Duodenal mucosa (tissue), 2 donors: ENCODE measurements around the gene FASTK.

Source experiments
- H3K27ac ChIP-seq: one replicate; pipeline ENCODE4 v1.7.0; 2013; ENCODE audit warnings: low read depth, low read length
- H3K27me3 ChIP-seq, 2 donors: one replicate each; pipeline ENCODE4 v1.7.0; 2013; ENCODE audit warnings: low read length in 2 of 2, control low read depth in 1 of 2; ENCODE audit not compliant: insufficient read depth in 2 of 2, control insufficient read depth in 1 of 2
- H3K36me3 ChIP-seq, 2 donors: one replicate each; pipeline ENCODE4 v1.7.0; 2013; ENCODE audit warnings: low read length in 2 of 2, control low read depth in 1 of 2; ENCODE audit not compliant: insufficient read depth in 2 of 2, control insufficient read depth in 1 of 2
- H3K4me1 ChIP-seq, 2 donors: one replicate each; pipeline ENCODE4 v1.7.0; 2013; ENCODE audit warnings: low read length in 2 of 2, control low read depth in 1 of 2; ENCODE audit not compliant: insufficient read depth in 2 of 2, control insufficient read depth in 1 of 2
- H3K4me3 ChIP-seq, 2 donors: one replicate each; pipeline ENCODE4 v1.7.0; 2013; ENCODE audit warnings: low read length in 2 of 2, low read depth in 1 of 2
- H3K9ac ChIP-seq, 2 donors: one replicate each; pipeline ENCODE4 v1.7.0; 2013; ENCODE audit warnings: low read length in 2 of 2, low read depth in 1 of 2
- H3K9me3 ChIP-seq, 2 donors: one replicate each; pipeline ENCODE4 v1.7.0; 2013; ENCODE audit warnings: low read length in 2 of 2, control low read depth in 1 of 2; ENCODE audit not compliant: control insufficient read depth in 1 of 2

FASTK gene

GRCh38 chr7:151074817-151075661 is 5.6 kb downstream of the FASTK start:
- no peaks in the 10 kb centered on the region for H3K9me3 ChIP-seq
- no peaks in the 10 kb centered on the region for H3K27me3 ChIP-seq
- H3K27ac ChIP-seq, result no peak overlapping the region
- H3K9ac ChIP-seq, result no peak overlapping the region
- peaks cover 17 to 74% of the 10 kb centered on the region in 2 donors for H3K36me3 ChIP-seq
- no peak overlapping the region for H3K4me3 ChIP-seq
- H3K4me1 ChIP-seq, result peaks cover 15 to 23% of the 10 kb centered on the region in 2 donors

GRCh38 chr7:151073990-151074389 is 6.6 kb downstream of the FASTK start:
- H3K27ac ChIP-seq, result no peak overlapping the region
- H3K4me1 ChIP-seq, result peaks cover 6 to 12% of the 10 kb centered on the region in 2 donors
- no peaks in the 10 kb centered on the region for H3K9me3 ChIP-seq
- H3K36me3 ChIP-seq, result peaks cover 26 to 81% of the 10 kb centered on the region in 2 donors
- H3K9ac ChIP-seq, result no peak overlapping the region
- no peak overlapping the region for H3K4me3 ChIP-seq
- no peaks in the 10 kb centered on the region for H3K27me3 ChIP-seq

- no peaks in the 10 kb centered on the region for H3K4me1 ChIP-seq
- H3K9me3 ChIP-seq, result no peaks in the 10 kb centered on the region
- H3K36me3 ChIP-seq, result peaks cover 37 to 84% of the 10 kb centered on the region in 2 donors
- H3K27ac ChIP-seq, result no peak overlapping the region
- no peaks in the 10 kb centered on the region for H3K27me3 ChIP-seq
- H3K4me3 ChIP-seq, result no peak overlapping the region
- no peak overlapping the region for H3K9ac ChIP-seq
These were observed 9.4 kb downstream of the FASTK start for GRCh38 chr7:151071032-151071866.

DNA sequence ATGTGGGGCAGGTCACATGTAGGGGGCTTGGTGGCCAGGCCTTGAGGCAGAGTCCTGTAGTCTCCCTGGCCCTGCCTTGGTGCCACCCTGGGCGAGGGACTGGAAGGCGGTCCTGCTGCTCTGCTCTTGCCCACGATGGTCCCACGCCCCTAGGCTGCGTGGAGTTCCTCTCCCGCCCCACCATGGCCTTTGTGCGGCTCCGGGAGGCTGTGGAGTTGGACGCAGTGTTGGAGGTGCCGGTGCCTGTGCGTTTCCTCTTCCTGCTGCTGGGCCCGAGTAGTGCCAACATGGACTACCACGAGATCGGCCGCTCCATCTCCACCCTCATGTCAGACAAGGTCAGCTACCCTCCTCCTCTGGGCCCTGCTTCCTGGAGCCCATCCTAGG is 10.0 kb downstream of the FASTK start:
- no peak overlapping the region for H3K27ac ChIP-seq
- H3K9me3 ChIP-seq, result no peaks in the 10 kb centered on the region
- no peaks in the 10 kb centered on the region for H3K4me1 ChIP-seq
- H3K27me3 ChIP-seq, result no peaks in the 10 kb centered on the region
- H3K36me3 ChIP-seq, result peaks cover 37 to 84% of the 10 kb centered on the region in 2 donors
- no peak overlapping the region for H3K4me3 ChIP-seq
- no peak overlapping the region for H3K9ac ChIP-seq

GRCh38 chr7:151069841-151070573 is 10.6 kb downstream of the FASTK start:
- no peaks in the 10 kb centered on the region for H3K4me1 ChIP-seq
- H3K4me3 ChIP-seq, result no peak overlapping the region
- H3K36me3 ChIP-seq, result peaks cover 37 to 84% of the 10 kb centered on the region in 2 donors
- no peak overlapping the region for H3K27ac ChIP-seq
- H3K27me3 ChIP-seq, result no peaks in the 10 kb centered on the region
- no peaks in the 10 kb centered on the region for H3K9me3 ChIP-seq
- no peak overlapping the region for H3K9ac ChIP-seq

- Histone ChIP-seq H3K4me3 (no peak overlapping the region), H3K9me3 (no peaks in the 10 kb centered on the region), H3K27me3 (no peaks in the 10 kb centered on the region), H3K27ac (no peak overlapping the region), H3K9ac (no peak overlapping the region), H3K36me3 (peaks cover 34 to 76% of the 10 kb centered on the region in 2 donors), H3K4me1 (no peaks in the 10 kb centered on the region)
These were observed 12.4 kb downstream of the FASTK start for GRCh38 chr7:151068069-151068773.

DNA sequence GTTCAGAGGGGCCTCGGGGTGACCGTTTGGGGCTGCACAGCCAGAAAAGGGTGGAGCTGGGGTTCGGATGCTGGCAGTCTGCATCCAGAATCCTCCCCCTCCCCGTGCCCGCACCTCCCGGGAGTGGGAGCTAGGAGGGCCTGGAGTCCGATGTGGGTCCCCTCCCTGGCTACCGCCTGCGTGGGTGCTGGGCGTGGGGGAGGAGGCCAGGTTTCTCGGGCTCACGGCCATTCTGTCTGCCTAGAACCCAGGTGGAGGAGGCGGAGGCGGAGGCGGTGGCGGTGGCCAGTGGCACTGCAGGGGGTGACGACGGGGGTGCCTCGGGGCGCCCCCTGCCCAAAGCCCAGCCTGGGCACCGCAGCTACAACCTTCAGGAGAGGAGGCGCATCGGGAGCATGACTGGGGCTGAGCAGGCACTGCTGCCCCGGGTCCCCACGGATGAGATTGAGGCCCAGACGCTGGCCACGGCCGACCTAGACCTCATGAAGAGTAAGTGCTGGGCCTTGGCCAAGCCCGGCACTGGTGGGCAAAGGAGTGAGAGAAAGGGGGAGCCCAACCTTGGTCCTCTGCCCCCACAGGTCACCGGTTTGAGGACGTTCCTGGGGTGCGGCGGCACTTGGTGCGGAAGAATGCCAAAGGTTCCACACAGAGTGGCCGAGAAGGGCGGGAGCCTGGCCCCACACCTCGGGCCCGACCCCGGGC is 14.2 kb downstream of the FASTK start:
- peaks cover 4 to 8% of the 10 kb centered on the region in 2 donors for H3K4me1 ChIP-seq
- H3K9ac ChIP-seq, result no peak overlapping the region
- H3K36me3 ChIP-seq, result peaks cover 34 to 63% of the 10 kb centered on the region in 2 donors
- H3K4me3 ChIP-seq, result no peak overlapping the region
- no peaks in the 10 kb centered on the region for H3K9me3 ChIP-seq
- H3K27me3 ChIP-seq, result no peaks in the 10 kb centered on the region
- H3K27ac ChIP-seq, result no peak overlapping the region

DNA sequence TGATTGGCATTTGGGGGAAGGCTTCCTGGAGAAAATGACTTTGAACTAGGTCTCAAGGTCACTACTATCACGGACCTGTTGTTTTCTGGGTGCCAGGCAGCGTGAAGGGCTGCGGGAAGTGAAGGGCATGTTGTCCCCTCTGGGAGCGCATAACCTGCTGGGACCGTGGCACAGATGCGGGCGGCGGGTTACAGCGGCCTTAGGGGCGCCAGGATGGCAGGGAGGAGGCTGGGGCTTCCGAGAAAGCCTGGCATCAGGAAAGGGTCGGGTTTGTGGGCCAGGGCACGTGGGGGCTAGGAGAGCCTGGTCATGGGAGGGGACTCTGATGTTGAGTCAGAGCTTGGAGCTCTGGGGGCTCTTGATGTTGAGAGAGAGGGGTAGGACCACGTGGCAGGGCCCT is 15.1 kb downstream of the FASTK start:
- H3K9me3 ChIP-seq, result no peaks in the 10 kb centered on the region
- no peak overlapping the region for H3K27ac ChIP-seq
- H3K36me3 ChIP-seq, result peaks cover 32 to 54% of the 10 kb centered on the region in 2 donors
- H3K27me3 ChIP-seq, result no peaks in the 10 kb centered on the region
- no peak overlapping the region for H3K4me3 ChIP-seq
- no peak overlapping the region for H3K9ac ChIP-seq
- H3K4me1 ChIP-seq, result peaks cover 13 to 17% of the 10 kb centered on the region in 2 donors

DNA sequence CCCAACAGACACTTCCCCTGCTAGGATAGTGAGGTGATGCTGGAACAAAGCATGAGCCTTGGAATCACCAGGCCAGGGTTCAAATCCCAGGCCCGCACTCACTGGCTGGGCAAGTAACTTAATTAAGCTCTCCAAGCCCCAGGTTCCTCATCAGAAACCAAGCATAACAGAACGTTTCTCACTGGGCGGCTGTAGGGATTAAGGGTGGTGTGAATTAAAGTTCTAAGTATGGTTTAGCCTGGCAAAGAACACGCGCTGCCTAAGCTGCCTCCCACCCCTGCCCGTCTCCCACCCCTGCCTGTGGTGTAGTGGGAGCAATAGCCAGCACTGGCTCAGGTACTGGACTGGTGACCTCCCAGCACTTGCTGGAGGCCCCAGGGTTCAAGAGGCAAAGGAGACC is 15.6 kb downstream of the FASTK start:
- peaks cover 19 to 21% of the 10 kb centered on the region in 2 donors for H3K4me1 ChIP-seq
- H3K9me3 ChIP-seq, result no peaks in the 10 kb centered on the region
- no peak overlapping the region for H3K27ac ChIP-seq
- H3K9ac ChIP-seq, result no peak overlapping the region
- peaks cover 28 to 49% of the 10 kb centered on the region in 2 donors for H3K36me3 ChIP-seq
- H3K4me3 ChIP-seq, result no peak overlapping the region
- H3K27me3 ChIP-seq, result no peaks in the 10 kb centered on the region
